NCI-H1436 treated with DMSO at 0.1 percent for 48 hours (cell line): Measurements from ENCODE around the gene GMPR2.

Experiments
- DNase-seq: peaks from one replicate; lab custom pipeline; 2025; lab: John Stamatoyannopoulos, UW

GMPR2 gene

GRCh38 chr14:24232645-24233537 lies at the start of gene GMPR2:
GMPR2 (plus strand) TSS chr14:24232929; CDS start chr14:24233254, 325 bp downstream.
- DNase-seq: no peak

- DNase-seq: no peak
Measured at GRCh38 chr14:24183014-24183481, 49.7 kb upstream of the GMPR2 start.

- DNase-seq: no peak
Measured at GRCh38 chr14:24184104-24184970, 48.4 kb upstream of the GMPR2 start.

- no peak for DNase-seq
Measured at GRCh38 chr14:24185026-24185425, 47.7 kb upstream of the GMPR2 start.

GRCh38 chr14:24185741-24186140 lies 47.0 kb upstream of the GMPR2 start:
- DNase-seq: no peak

- DNase-seq: no peak
Measured at GRCh38 chr14:24186831-24187538, 45.7 kb upstream of the GMPR2 start.

- no peak for DNase-seq
Measured at GRCh38 chr14:24187539-24187915, 45.2 kb upstream of the GMPR2 start.

- DNase-seq: peak; percentile 91
Measured at GRCh38 chr14:24188251-24189058, 44.3 kb upstream of the GMPR2 start, which contains the start of gene IPO4. IPO4 (minus strand) TSS chr14:24188816; CDS start chr14:24188787, 29 bp downstream.

- no peak for DNase-seq
Measured at GRCh38 chr14:24189059-24189375, 43.7 kb upstream of the GMPR2 start.

GRCh38 chr14:24189460-24189859 lies 43.3 kb upstream of the GMPR2 start:
- DNase-seq: no peak

GRCh38 chr14:24190416-24190815 lies 42.3 kb upstream of the GMPR2 start:
- no peak for DNase-seq

GRCh38 chr14:24192933-24193332 lies 39.8 kb upstream of the GMPR2 start:
- no peak for DNase-seq

- DNase-seq: no peak
Measured at GRCh38 chr14:24194186-24194872, 38.4 kb upstream of the GMPR2 start.

GRCh38 chr14:24194873-24195185 lies 37.9 kb upstream of the GMPR2 start:
- DNase-seq: no peak

GRCh38 chr14:24195186-24196070 lies 37.3 kb upstream of the GMPR2 start, which contains the start of gene TM9SF1:
TM9SF1 (minus strand) TSS chr14:24195441; CDS start chr14:24195019, 422 bp downstream.
- peak; percentile 44 for DNase-seq

GRCh38 chr14:24196071-24197055 lies 36.4 kb upstream of the GMPR2 start:
- no peak for DNase-seq

GRCh38 chr14:24197056-24197450 lies 35.7 kb upstream of the GMPR2 start:
- no peak for DNase-seq

- DNase-seq: no peak
Measured at GRCh38 chr14:24198814-24199524, 33.8 kb upstream of the GMPR2 start.
